Measurements from ENCODE around the gene FBXO21. TPM values are rescaled to one million over a fixed set of nuclear protein-coding genes. Genes with fewer than 3 reads are reported as not detected.

FBXO21 gene
- total and polyA plus RNA-seq, 7 donors = 6.9 to 38.8 (median 19.9) TPM

DNA sequence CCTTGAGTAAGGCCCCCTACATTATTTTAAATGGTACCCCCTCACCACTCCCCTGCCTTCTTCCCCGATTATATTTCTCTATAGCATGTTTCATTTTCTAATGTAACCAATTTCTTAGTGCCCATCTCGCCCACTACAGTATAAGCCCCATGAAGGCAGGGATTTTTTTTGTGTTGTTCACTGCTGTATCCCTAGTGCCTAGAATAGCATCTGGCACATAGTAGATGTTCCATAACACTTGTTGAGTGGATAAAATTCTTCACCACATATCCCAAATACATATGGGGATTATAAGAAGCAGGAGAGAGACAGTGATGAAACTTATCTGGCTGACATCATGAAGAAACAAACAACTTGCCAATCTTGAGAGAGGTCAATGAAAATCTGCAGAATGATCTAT lies 11.5 kb downstream of the FBXO21 start:
- H3K36me3 ChIP-seq (ENCODE audit: insufficient read depth in 1 of 2, low read depth in 1 of 2) = peaks cover 4 to 82% of the 10 kb centered on the region in 2 donors
- no peak overlapping the region for H3K4me3 ChIP-seq
- no peaks in the 10 kb centered on the region for H3K27me3 ChIP-seq (ENCODE audit: insufficient read depth in 3 of 3, low read length in 2 of 3)
- ATAC-seq (peak in 3 of 4 donors; percentile 40 to 61 (median 56)), DNase-seq (no peak)
- peaks cover 10% of the 10 kb centered on the region for H3K4me1 ChIP-seq
- no peaks in the 10 kb centered on the region for H3K9me3 ChIP-seq
- intact Hi-C loops (cut with DNase I) = no loop called here
- TF ChIP-seq, protein P1, sequence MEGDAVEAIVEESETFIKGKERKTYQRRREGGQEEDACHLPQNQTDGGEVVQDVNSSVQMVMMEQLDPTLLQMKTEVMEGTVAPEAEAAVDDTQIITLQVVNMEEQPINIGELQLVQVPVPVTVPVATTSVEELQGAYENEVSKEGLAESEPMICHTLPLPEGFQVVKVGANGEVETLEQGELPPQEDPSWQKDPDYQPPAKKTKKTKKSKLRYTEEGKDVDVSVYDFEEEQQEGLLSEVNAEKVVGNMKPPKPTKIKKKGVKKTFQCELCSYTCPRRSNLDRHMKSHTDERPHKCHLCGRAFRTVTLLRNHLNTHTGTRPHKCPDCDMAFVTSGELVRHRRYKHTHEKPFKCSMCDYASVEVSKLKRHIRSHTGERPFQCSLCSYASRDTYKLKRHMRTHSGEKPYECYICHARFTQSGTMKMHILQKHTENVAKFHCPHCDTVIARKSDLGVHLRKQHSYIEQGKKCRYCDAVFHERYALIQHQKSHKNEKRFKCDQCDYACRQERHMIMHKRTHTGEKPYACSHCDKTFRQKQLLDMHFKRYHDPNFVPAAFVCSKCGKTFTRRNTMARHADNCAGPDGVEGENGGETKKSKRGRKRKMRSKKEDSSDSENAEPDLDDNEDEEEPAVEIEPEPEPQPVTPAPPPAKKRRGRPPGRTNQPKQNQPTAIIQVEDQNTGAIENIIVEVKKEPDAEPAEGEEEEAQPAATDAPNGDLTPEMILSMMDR (IDR thresholded peaks at IDR 0.05) = no peak
- H3K27ac ChIP-seq = no peak overlapping the region
- WGBS, 3 donors = 83 to 90% (median 88%) methylated on average over 2 of the region's 2 CpGs

DNA sequence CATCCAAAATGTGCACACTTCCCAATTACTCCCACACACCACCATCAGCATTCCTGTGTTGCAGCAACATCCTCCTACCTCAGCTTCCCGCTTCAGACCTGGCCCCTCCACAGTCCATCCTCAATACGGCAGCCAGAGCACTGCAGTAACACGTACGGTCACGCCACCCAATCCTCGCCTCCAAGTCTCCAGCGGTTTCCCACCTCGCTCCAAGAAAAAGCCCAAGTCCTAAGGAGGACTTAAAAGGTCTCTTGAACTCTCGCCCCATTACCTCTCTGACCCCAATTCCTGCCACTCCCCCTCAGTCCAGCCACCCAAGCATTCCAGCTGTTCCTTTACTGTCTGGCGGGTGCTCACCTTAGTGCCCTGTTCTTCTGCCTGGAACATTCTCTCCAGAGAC lies 12.0 kb downstream of the FBXO21 start:
- Histone ChIP-seq H3K9me3 (no peaks in the 10 kb centered on the region), H3K27ac (no peak overlapping the region), H3K36me3 (ENCODE audit: insufficient read depth in 1 of 2, low read depth in 1 of 2) (peaks cover 5 to 82% of the 10 kb centered on the region in 2 donors), H3K4me3 (no peak overlapping the region), H3K27me3 (ENCODE audit: insufficient read depth in 3 of 3, low read length in 2 of 3) (no peaks in the 10 kb centered on the region), H3K4me1 (peaks cover 10% of the 10 kb centered on the region)
- 78 to 91% (median 89%) methylated on average over 10 of the region's 10 CpGs for WGBS, 3 donors
- intact Hi-C loops (cut with DNase I) = no loop called here
- no peak for DNase-seq
- ATAC-seq = peak in 3 of 4 donors; percentile 22 to 40 (median 38)
- TF ChIP-seq, protein P1 (IDR thresholded peaks at IDR 0.05) = no peak

DNA sequence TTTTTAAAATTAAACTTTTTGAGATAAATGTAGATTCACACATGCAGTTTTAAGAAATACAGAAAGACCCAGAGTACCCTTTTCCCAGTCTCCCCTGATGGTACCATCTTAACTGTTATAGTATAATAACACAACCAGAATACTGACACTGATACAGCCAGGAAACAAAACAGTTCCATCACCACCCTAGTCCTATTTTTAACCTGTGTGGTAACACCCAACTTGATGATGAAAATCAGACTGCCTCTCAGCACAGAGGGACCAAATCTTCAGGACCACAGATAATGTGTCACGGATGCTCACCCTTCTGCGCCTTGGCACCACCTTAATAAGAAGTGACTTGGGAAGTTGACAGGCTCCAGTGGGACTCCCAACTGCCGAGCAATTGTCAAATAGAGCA lies 18.1 kb downstream of the FBXO21 start:
- Histone ChIP-seq H3K36me3 (ENCODE audit: insufficient read depth in 1 of 2, low read depth in 1 of 2) (peaks cover 11 to 100% of the 10 kb centered on the region in 2 donors), H3K9me3 (no peaks in the 10 kb centered on the region), H3K27ac (no peak overlapping the region), H3K4me3 (no peak overlapping the region), H3K27me3 (ENCODE audit: insufficient read depth in 3 of 3, low read length in 2 of 3) (no peaks in the 10 kb centered on the region), H3K4me1 (no peaks in the 10 kb centered on the region)
- ATAC-seq (peak in 2 of 4 donors; percentile 67 to 87), DNase-seq (no peak)
- WGBS, 3 donors = 85 to 90% (median 88%) methylated on average over 3 of the region's 3 CpGs
- intact Hi-C loops (cut with DNase I) = no loop called here
- TF ChIP-seq, protein P1 (IDR thresholded peaks at IDR 0.05) = no peak

DNA sequence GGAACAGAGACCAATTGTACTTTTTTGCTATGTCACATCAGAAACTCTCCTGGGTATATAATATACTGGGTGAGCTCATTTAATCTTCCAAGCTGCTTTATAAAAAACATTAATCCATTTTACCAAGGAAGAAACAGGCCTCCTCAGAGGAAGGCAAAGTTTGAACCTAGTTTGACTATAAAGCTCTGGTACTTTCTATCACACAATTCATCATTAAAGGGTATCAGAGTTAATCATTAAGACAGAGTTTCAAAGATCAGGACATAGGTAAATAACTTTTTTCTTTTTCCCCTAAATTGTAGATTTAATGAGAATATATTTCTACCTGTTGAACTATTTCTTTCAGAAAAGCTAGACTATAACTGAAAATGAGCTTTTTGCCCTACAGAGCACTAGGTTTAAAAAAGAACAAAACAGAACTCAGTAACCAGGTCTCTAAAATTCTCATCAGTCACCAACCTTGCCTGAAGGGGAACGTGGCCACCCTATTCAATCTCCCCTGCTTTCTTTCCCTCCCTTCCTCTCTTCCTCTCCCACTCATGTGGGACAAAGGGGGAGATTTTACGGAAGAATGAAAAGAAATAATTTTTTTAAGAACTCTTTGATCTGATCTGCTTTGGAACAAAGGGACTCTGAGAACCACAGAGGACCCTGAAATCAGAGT lies 18.6 kb downstream of the FBXO21 start:
- no peak for DNase-seq
- H3K4me1 ChIP-seq = no peaks in the 10 kb centered on the region
- no peaks in the 10 kb centered on the region for H3K27me3 ChIP-seq (ENCODE audit: insufficient read depth in 3 of 3, low read length in 2 of 3)
- no peaks in the 10 kb centered on the region for H3K9me3 ChIP-seq
- WGBS, 3 donors = 90 to 95% (median 91%) methylated on average over 2 of the region's 2 CpGs
- ATAC-seq = no peak
- no peak overlapping the region for H3K27ac ChIP-seq
- TF ChIP-seq, protein P1 (IDR thresholded peaks at IDR 0.05) = no peak
- H3K4me3 ChIP-seq = no peak overlapping the region
- H3K36me3 ChIP-seq (ENCODE audit: insufficient read depth in 1 of 2, low read depth in 1 of 2) = peaks cover 11 to 100% of the 10 kb centered on the region in 2 donors
- intact Hi-C loops (cut with DNase I) = no loop called here

DNA sequence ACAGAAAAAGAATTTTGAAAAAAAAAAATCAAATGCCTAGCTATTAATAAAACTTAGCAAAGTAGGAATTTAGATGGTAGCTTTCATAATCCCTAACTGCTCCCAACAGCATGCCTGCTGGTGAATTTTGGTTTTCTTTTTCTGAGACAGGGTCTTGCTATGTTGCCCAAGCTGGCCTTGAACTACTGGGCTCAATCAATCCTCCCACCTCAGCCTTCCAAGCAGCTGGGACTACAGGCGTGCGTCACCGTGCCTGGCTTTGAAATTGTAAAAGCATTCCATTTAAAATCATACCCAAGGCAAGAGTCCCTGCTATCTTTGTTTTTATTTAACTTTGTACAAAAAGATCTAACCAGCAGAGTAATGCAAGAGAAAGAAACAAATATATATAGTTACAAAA lies 20.7 kb downstream of the FBXO21 start:
- TF ChIP-seq, protein P1 (IDR thresholded peaks at IDR 0.05) = no peak
- peaks cover 10 to 100% of the 10 kb centered on the region in 2 donors for H3K36me3 ChIP-seq (ENCODE audit: insufficient read depth in 1 of 2, low read depth in 1 of 2)
- no peak overlapping the region for H3K27ac ChIP-seq
- H3K4me1 ChIP-seq = no peaks in the 10 kb centered on the region
- no peaks in the 10 kb centered on the region for H3K27me3 ChIP-seq (ENCODE audit: insufficient read depth in 3 of 3, low read length in 2 of 3)
- no peak for DNase-seq
- 96 to 98% (median 96%) methylated on average over 3 of the region's 3 CpGs for WGBS, 3 donors
- H3K4me3 ChIP-seq = no peak overlapping the region
- no peak for ATAC-seq
- intact Hi-C loops (cut with DNase I) = no loop called here
- no peaks in the 10 kb centered on the region for H3K9me3 ChIP-seq
